ENCODE data around the gene ACVR1. TPM values are rescaled to one million over a fixed set of nuclear protein-coding genes. Genes with fewer than 3 reads are reported as not detected.

ACVR1 gene
- total and polyA plus RNA-seq, 9 of the 15 experiments (the other 6 are each of a cell fraction or from before 2014, with no cell fraction given): 3.8 to 14.3 (median 6.9) TPM

- TF ChIP-seq AFF1 (IDR thresholded peaks at IDR 0.05; ENCODE audit: low read depth in 1 of 2, partially characterized antibody in 2 of 2): peak in 1 of 2 experiments; percentile 84
- no peak for TF ChIP-seq HNRNPH1 (optimal IDR thresholded peaks at IDR 0.05; ENCODE audit: low read depth, low read length)
- peak; percentile 74; the same call in 1 of the 2 replicates for TF ChIP-seq MBD2 (IDR thresholded peaks at IDR 0.05; ENCODE audit: borderline replicate concordance, low read depth)
- peak; percentile 95 for TF ChIP-seq SOX6 (IDR thresholded peaks at IDR 0.05)
- TF ChIP-seq NFE2 (IDR thresholded peaks at IDR 0.05; ENCODE audit: low read depth): peak; percentile 97
- peak; percentile 82 for TF ChIP-seq MAFK (IDR thresholded peaks at IDR 0.05; ENCODE audit: low read length)
- TF ChIP-seq BRF2 (IDR thresholded peaks at IDR 0.05; ENCODE audit: borderline replicate concordance, insufficient read depth, insufficient read length): no peak
- no peak for TF ChIP-seq MCM5 (IDR thresholded peaks at IDR 0.05; ENCODE audit: low read depth)
- peak; percentile 94 for TF ChIP-seq ZEB2 (IDR thresholded peaks at IDR 0.05)
- no peak for TF ChIP-seq NR4A1 (CRISPR knock-in tag; IDR thresholded peaks at IDR 0.05)
- peak; percentile 92 for TF ChIP-seq NR4A1 (tag; IDR thresholded peaks at IDR 0.05)
- TF ChIP-seq ZNF274 (IDR thresholded peaks at IDR 0.05; ENCODE audit: borderline replicate concordance, low read depth, low read length): no peak
- peak; percentile 86 for TF ChIP-seq NCOA1 (IDR thresholded peaks at IDR 0.05; ENCODE audit: low read depth)
- peak; percentile 42; the same call in 1 of the 2 replicates for TF ChIP-seq PHF21A (IDR thresholded peaks at IDR 0.05; ENCODE audit: borderline replicate concordance, low read depth)
- no peak for TF ChIP-seq ZBTB7A (IDR thresholded peaks at IDR 0.05; ENCODE audit: borderline replicate concordance, control insufficient read depth, low read depth, low read length)
- TF ChIP-seq GATA2 (CRISPR knock-in tag; IDR thresholded peaks at IDR 0.05): peak; percentile 88
- TF ChIP-seq ATF7 (IDR thresholded peaks at IDR 0.05): peak; percentile 98
- TF ChIP-seq ATF4 (CRISPR knock-in tag; IDR thresholded peaks at IDR 0.05): peak; percentile 94
- peak; percentile 71 for TF ChIP-seq TFAP4 (CRISPR knock-in tag; IDR thresholded peaks at IDR 0.05; ENCODE audit: borderline replicate concordance)
- no peak for TF ChIP-seq SIRT6 (IDR thresholded peaks at IDR 0.05; ENCODE audit: low read depth, low read length)
- TF ChIP-seq ZNF764 (CRISPR knock-in tag; IDR thresholded peaks at IDR 0.05; ENCODE audit: low read depth): no peak
- peak; percentile 99 for TF ChIP-seq DPF2 (IDR thresholded peaks at IDR 0.05)
- TF ChIP-seq STAT5A (IDR thresholded peaks at IDR 0.05; ENCODE audit: borderline replicate concordance, low read length): peak; percentile 89
Measured at GRCh38 chr2:157786663-157787363, 89.3 kb downstream of the ACVR1 start (continued).

All from K562 (cell line).